AG20443 (cell line): ENCODE measurements around the gene UQCC2.
A peak's percentile ranks its signal among the peaks of the same experiment; 100 is the strongest.

ENCODE experiments used
- DNase-seq: peaks from one replicate; pipeline ENCODE4 v3.0.0; 2012; ENCODE audit warnings: low spot score, mixed read lengths

UQCC2 gene

GRCh38 chr6:33707771-33708170, 3.7 kb downstream of the UQCC2 start:
- no peak for DNase-seq

GRCh38 chr6:33705955-33706725, 5.4 kb downstream of the UQCC2 start:
- no peak for DNase-seq

- no peak for DNase-seq
Observed at GRCh38 chr6:33705268-33705885, 6.1 kb downstream of the UQCC2 start.

- DNase-seq = no peak
Observed at GRCh38 chr6:33704215-33705066, 7.1 kb downstream of the UQCC2 start.

GRCh38 chr6:33702345-33702977, 9.0 kb downstream of the UQCC2 start:
- peak; percentile 83 for DNase-seq

GRCh38 chr6:33700391-33701050, 11.0 kb downstream of the UQCC2 start:
- peak; percentile 71 for DNase-seq

- DNase-seq = no peak
Observed at GRCh38 chr6:33699739-33700138, 11.8 kb downstream of the UQCC2 start.

- DNase-seq = no peak
Observed at GRCh38 chr6:33699131-33699530, 12.4 kb downstream of the UQCC2 start.

GRCh38 chr6:33698494-33698893, 13.0 kb downstream of the UQCC2 start:
- no peak for DNase-seq

GRCh38 chr6:33697845-33698244, 13.7 kb downstream of the UQCC2 start:
- DNase-seq = no peak

GRCh38 chr6:33696548-33697518, 14.7 kb downstream of the UQCC2 start:
- peak; percentile 49 for DNase-seq

- no peak for DNase-seq
Observed at GRCh38 chr6:33696076-33696475, 15.4 kb downstream of the UQCC2 start.

- DNase-seq = no peak
Observed at GRCh38 chr6:33695451-33695887, 16.0 kb downstream of the UQCC2 start.

GRCh38 chr6:33694977-33695376, 16.5 kb downstream of the UQCC2 start:
- no peak for DNase-seq

GRCh38 chr6:33694401-33694931, 17.0 kb downstream of the UQCC2 start:
- peak; percentile 77 for DNase-seq

GRCh38 chr6:33693186-33694105, 18.1 kb downstream of the UQCC2 start:
- DNase-seq = no peak

- DNase-seq = peak; percentile 49
Observed at GRCh38 chr6:33692760-33693158, 18.7 kb downstream of the UQCC2 start.

GRCh38 chr6:33692078-33692759, 19.3 kb downstream of the UQCC2 start:
- peak; percentile 73 for DNase-seq
